G401 (cell line): ENCODE measurements around the gene PRR9. TPM values are rescaled to one million over a fixed set of nuclear protein-coding genes. Genes with fewer than 3 reads are reported as not detected.

ENCODE experiments used
- DNase-seq: peaks from one replicate; pipeline ENCODE4 v3.0.0-alpha.2; 2015; ENCODE audit warnings: low spot score
- in situ Hi-C: cut with HindIII; loops from 2 replicates; pipeline ENCODE4 v1.10.0; 2016; ENCODE audit warnings: low sequenced_read_pairs, mixed read lengths
- total RNA-seq: library from RNA; depleted of rRNA; stranded (reverse); fragments of >200 nt; shearing (Covaris generic); gene quantifications from 2 replicates; pipeline ENCODE4 v1.2.3, GENCODE V29; 2014; rRNA removed

The PRR9 gene
- total RNA-seq, 1 experiment from 2014 or later = not detected

- DNase-seq = no peak
- in situ Hi-C loops = no loop called here
These were observed 43.3 kb downstream of the PRR9 start for GRCh38 chr1:153260585-153261280.

- DNase-seq = no peak
- in situ Hi-C loops = no loop called here
These were observed 44.1 kb downstream of the PRR9 start for GRCh38 chr1:153261281-153262069.

- in situ Hi-C loops = no loop called here
- no peak for DNase-seq
These were observed 44.6 kb downstream of the PRR9 start for GRCh38 chr1:153262070-153262366.

GRCh38 chr1:153262462-153263157, 45.2 kb downstream of the PRR9 start:
- in situ Hi-C loops = no loop called here

GRCh38 chr1:153265457-153265856, 48.1 kb downstream of the PRR9 start:
- no peak for DNase-seq
- in situ Hi-C loops = no loop called here

More at GRCh38 chr1:153262462-153263157, 45.2 kb downstream of the PRR9 start:
- DNase-seq = no peak

Other genes with a start within 250 kb of the PRR9 start
- not detected in 2 replicates for gene SPRR4, start 246.9 kb upstream of the PRR9 start, total RNA-seq
- not detected in 2 replicates for gene SPRR1A, start 233.5 kb upstream of the PRR9 start, total RNA-seq
- not detected in 2 replicates for gene SPRR3, start 215.8 kb upstream of the PRR9 start, total RNA-seq
- gene SPRR1B, start 186.4 kb upstream of the PRR9 start, total RNA-seq = not detected in 2 replicates
- not detected in 2 replicates for gene SPRR2D, start 176.5 kb upstream of the PRR9 start, total RNA-seq
- not detected in 2 replicates for gene SPRR2A, start 160.1 kb upstream of the PRR9 start, total RNA-seq
- gene SPRR2B, start 146.0 kb upstream of the PRR9 start, total RNA-seq = not detected in 2 replicates
- not detected in 2 replicates for gene SPRR2E, start 123.1 kb upstream of the PRR9 start, total RNA-seq
- not detected in 2 replicates for gene SPRR2F, start 104.1 kb upstream of the PRR9 start, total RNA-seq
- gene SPRR2G, start 66.7 kb upstream of the PRR9 start, total RNA-seq = not detected in 2 replicates
- gene LELP1, start 14.2 kb upstream of the PRR9 start, total RNA-seq = not detected in 2 replicates
- not detected in 2 replicates for gene LORICRIN, start 42.1 kb downstream of the PRR9 start, total RNA-seq
- gene PGLYRP3, start 95.4 kb downstream of the PRR9 start, total RNA-seq = not detected in 2 replicates
- gene PGLYRP4, start 131.3 kb downstream of the PRR9 start, total RNA-seq = not detected in 2 replicates
- 1.1 and 14.0 TPM in 2 replicates for gene S100A9, start 140.3 kb downstream of the PRR9 start, total RNA-seq
- not detected in 2 replicates for gene S100A12, start 158.0 kb downstream of the PRR9 start, total RNA-seq
- gene S100A8, start 173.5 kb downstream of the PRR9 start, total RNA-seq = not detected in 2 replicates
- gene S100A7A, start 198.9 kb downstream of the PRR9 start, total RNA-seq = not detected in 2 replicates
- gene S100A7, start 243.1 kb downstream of the PRR9 start, total RNA-seq = not detected in 2 replicates